HFFc6 (cell line): ENCODE results near the gene ARHGEF16. TPM values are rescaled to one million over a fixed set of nuclear protein-coding genes. Genes with fewer than 3 reads are reported as not detected.

Source experiments
- DNase-seq: peaks from one replicate; pipeline ENCODE4 v3.0.0-alpha.2; 2018
- H3K27ac Mint-ChIP-seq: 2 replicates; pipeline ENCODE4 v1.8.0; 2020; ENCODE audit warnings: mild to moderate bottlenecking, mixed read lengths
- H3K27me3 Mint-ChIP-seq: 2 replicates; pipeline ENCODE4 v1.8.0; 2021; ENCODE audit warnings: mild to moderate bottlenecking, moderate library complexity, mixed read lengths; ENCODE audit not compliant: insufficient read depth
- H3K36me3 Mint-ChIP-seq: 2 replicates; pipeline ENCODE4 v1.8.0; 2021; ENCODE audit warnings: low read depth, mixed read lengths
- H3K4me1 Mint-ChIP-seq: 2 replicates; pipeline ENCODE4 v1.8.0; 2020; ENCODE audit warnings: low read depth, mixed read lengths
- H3K4me3 Mint-ChIP-seq: 2 replicates; pipeline ENCODE4 v1.8.0; 2020; ENCODE audit warnings: mild to moderate bottlenecking, moderate library complexity, mixed read lengths
- H3K9me3 Mint-ChIP-seq: 2 replicates; pipeline ENCODE4 v1.8.0; 2020; ENCODE audit warnings: mild to moderate bottlenecking, mixed read lengths
- total RNA-seq, 6 experiments: library from RNA; stranded (reverse); fragmentation: NEBNext Ultra II Directional; extraction: Animal tissue kit (Norgen Biotek cat#: 25700); gene quantifications; 2 replicates in 1 of 6; 3 replicates in 5 of 6; pipeline ENCODE4 v1.2.3, GENCODE V29; 2021
- TF ChIP-seq, protein P1 (sequence below): fragments of 200-600 bp; sonication (generic); IDR thresholded peaks from 2 replicates; pipeline ENCODE4 v1.5.0; 2021; ENCODE audit warnings: antibody characterized with exemption, mild to moderate bottlenecking

ARHGEF16 gene
- total RNA-seq, 6 experiments from 2014 or later, result 0.08 to 0.18 (median 0.17) TPM; not detected in 3

DNA sequence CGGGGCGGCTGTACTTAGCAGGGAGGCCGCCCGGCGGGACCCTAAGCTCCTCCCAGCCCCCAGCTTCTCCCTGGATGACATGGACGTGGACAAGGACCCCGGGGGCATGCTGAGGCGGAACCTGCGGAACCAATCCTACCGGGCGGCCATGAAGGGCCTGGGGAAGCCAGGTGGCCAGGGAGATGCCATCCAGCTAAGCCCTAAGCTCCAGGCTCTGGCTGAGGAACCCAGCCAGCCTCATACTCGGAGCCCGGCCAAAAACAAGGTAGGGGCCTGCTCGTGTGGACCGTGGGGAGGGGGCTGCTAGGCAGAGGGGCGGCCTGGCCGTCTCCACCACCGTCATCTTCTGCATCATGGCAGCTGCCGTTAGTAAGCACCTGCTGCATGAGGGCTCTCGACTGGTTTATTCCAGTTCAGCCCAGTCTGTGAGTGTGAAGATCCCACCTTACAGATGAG lies 9.0 kb downstream of the ARHGEF16 start:
- Mint-ChIP-seq H3K9me3 (no peaks in the 10 kb centered on the region), H3K27ac (no peak overlapping the region), H3K4me3 (no peak overlapping the region), H3K27me3 (peaks cover 33% of the 10 kb centered on the region), H3K4me1 (peaks cover 9% of the 10 kb centered on the region; the same call in 1 of the 2 replicates), H3K36me3 (no peaks in the 10 kb centered on the region)
- TF ChIP-seq, protein P1, sequence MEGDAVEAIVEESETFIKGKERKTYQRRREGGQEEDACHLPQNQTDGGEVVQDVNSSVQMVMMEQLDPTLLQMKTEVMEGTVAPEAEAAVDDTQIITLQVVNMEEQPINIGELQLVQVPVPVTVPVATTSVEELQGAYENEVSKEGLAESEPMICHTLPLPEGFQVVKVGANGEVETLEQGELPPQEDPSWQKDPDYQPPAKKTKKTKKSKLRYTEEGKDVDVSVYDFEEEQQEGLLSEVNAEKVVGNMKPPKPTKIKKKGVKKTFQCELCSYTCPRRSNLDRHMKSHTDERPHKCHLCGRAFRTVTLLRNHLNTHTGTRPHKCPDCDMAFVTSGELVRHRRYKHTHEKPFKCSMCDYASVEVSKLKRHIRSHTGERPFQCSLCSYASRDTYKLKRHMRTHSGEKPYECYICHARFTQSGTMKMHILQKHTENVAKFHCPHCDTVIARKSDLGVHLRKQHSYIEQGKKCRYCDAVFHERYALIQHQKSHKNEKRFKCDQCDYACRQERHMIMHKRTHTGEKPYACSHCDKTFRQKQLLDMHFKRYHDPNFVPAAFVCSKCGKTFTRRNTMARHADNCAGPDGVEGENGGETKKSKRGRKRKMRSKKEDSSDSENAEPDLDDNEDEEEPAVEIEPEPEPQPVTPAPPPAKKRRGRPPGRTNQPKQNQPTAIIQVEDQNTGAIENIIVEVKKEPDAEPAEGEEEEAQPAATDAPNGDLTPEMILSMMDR, result no peak
- DNase-seq, result no peak

DNA sequence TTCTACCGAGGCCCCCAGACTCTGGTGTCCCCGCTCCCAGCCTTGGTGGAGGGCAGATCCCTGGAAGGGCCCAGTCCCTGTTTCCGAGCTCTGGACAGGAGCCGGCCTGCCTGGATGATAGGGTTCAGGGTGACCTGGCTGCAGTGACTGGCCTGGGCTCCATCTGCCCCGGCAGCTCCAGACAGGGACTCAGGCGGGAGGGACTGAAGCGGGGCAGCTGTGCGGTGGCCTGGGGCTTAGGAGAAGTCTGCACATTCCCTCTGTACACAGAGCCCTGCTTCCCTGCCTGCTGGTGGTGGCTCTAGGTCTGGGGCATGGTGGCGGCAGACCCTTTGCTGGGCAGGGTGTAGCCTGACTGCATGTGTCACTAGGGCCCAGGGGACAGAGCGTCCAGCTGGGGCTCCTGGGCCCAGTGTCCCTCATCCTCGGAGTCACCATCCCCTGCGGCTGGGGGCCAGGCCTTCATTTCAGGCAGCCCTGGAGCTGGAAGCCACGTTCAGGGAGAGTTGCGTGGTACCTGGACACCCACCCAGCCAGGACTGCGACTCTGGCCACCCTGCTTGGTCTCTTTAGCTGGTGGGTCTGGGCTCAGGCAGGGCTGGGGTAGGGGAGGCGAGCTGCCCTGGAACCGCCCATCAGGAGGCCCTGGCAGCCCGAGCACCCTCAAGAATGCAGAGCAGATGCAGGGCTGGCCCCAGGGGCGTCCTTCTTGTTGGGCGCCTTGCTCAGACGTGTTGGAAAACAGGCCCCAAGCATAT lies 9.6 kb downstream of the ARHGEF16 start:
- no peak for DNase-seq
- TF ChIP-seq, protein P1, result no peak
- Mint-ChIP-seq H3K9me3 (no peaks in the 10 kb centered on the region), H3K36me3 (no peaks in the 10 kb centered on the region), H3K27me3 (peaks cover 28% of the 10 kb centered on the region), H3K4me3 (no peak overlapping the region), H3K27ac (no peak overlapping the region), H3K4me1 (peaks cover 9% of the 10 kb centered on the region; the same call in 1 of the 2 replicates)

DNA sequence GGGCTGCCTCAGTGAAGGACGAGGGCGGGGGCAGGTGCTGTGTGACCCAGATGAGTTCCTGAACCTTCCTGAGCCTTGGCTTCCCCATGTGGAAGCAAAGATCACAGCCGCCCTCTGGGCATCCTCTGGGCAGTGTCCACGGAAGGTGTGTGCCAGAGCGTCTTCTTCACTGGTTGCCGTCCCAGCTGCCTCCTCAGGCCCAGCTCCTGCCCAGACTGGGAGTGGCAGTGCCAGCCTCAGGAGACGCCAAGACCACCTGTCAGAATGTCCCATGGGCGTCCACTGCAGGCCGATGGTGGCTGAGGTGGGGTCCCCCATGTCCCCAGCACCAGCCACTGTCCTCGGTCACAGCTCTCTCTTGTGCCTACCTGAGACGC lies 10.2 kb downstream of the ARHGEF16 start:
- Mint-ChIP-seq H3K4me3 (no peak overlapping the region), H3K4me1 (peaks cover 9% of the 10 kb centered on the region; the same call in 1 of the 2 replicates), H3K9me3 (no peaks in the 10 kb centered on the region), H3K27ac (no peak overlapping the region), H3K27me3 (peaks cover 24% of the 10 kb centered on the region), H3K36me3 (no peaks in the 10 kb centered on the region)
- TF ChIP-seq, protein P1, result no peak
- DNase-seq, result no peak

DNA sequence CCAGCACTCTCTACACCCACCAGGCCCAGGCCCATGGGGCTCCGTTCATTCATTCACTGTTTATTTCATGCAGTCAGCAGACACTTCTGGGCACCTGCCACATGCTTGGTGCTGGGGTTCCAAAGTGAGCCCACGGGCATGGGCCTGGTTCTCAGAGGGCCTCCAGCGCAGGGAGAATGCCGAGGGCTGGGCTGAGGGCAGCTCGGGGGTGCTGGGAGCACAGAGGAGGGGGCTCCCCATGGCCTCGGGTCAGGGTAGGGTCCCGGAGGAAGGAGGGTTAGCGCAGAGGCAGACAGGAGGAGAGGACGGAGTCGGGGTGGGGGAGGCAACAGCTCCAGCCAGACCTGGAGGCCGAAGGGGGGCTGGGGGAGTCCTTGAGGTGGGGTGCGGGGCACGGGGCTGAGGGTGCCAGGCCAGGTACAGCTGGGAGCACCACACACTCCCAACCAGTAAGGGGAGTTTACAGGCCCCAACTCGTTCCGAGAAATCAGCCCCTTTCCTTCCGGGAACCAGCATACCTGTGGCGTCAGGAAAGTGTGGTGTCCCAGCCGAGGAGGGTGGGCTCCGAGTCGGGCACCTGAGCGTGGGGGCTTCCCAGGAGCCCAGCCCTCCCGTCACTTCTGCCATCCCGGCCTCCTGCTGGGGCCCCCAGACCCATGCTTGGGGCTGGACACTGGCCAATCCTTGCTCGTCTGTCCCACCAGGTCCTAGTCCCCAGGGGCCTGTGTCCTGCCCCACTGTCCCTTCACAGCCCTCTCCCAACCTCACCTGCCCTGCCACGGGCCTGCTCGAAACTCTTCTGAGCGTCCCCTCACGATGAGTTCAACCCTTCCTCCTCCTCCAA lies 10.8 kb downstream of the ARHGEF16 start:
- Mint-ChIP-seq H3K36me3 (no peaks in the 10 kb centered on the region), H3K4me1 (peaks cover 11% of the 10 kb centered on the region; the same call in 1 of the 2 replicates), H3K27ac (no peak overlapping the region), H3K4me3 (no peak overlapping the region), H3K27me3 (peaks cover 19% of the 10 kb centered on the region), H3K9me3 (no peaks in the 10 kb centered on the region)
- TF ChIP-seq, protein P1, result no peak
- no peak for DNase-seq

DNA sequence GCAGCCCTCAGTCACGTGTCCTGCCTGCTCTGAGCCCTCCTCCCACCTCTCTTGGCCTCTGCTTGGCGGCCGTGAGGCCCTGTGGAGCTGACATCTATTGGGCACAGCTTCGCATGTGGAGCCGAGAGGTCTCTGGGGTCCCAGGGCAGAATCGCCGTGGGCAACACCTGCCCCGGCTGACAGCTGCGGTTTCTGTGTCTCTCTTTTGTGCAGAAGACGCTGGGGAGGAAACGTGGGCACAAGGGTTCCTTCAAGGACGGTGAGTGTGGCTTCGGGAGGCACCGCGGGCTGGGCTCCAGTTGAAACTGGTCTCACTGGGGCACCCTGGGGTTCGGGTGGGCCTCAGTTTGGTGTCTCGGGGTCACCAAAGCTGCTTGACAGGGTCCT lies 11.5 kb downstream of the ARHGEF16 start:
- H3K36me3 Mint-ChIP-seq, result no peaks in the 10 kb centered on the region
- H3K9me3 Mint-ChIP-seq, result no peaks in the 10 kb centered on the region
- H3K27me3 Mint-ChIP-seq, result peaks cover 12% of the 10 kb centered on the region
- DNase-seq, result no peak
- peaks cover 10% of the 10 kb centered on the region; the same call in 1 of the 2 replicates for H3K4me1 Mint-ChIP-seq
- H3K27ac Mint-ChIP-seq, result no peak overlapping the region
- H3K4me3 Mint-ChIP-seq, result no peak overlapping the region
- TF ChIP-seq, protein P1, result no peak
